NOMO-1 treated with DMSO at 0.1 percent for 48 hours (cell line): ENCODE results near the gene FRRS1L.

Experiments used
- DNase-seq: peaks from one replicate; lab custom pipeline; 2025; ENCODE audit not compliant: unreplicated experiment; lab: John Stamatoyannopoulos, UW

Gene FRRS1L, protein sequence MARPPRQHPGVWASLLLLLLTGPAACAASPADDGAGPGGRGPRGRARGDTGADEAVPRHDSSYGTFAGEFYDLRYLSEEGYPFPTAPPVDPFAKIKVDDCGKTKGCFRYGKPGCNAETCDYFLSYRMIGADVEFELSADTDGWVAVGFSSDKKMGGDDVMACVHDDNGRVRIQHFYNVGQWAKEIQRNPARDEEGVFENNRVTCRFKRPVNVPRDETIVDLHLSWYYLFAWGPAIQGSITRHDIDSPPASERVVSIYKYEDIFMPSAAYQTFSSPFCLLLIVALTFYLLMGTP

DNA sequence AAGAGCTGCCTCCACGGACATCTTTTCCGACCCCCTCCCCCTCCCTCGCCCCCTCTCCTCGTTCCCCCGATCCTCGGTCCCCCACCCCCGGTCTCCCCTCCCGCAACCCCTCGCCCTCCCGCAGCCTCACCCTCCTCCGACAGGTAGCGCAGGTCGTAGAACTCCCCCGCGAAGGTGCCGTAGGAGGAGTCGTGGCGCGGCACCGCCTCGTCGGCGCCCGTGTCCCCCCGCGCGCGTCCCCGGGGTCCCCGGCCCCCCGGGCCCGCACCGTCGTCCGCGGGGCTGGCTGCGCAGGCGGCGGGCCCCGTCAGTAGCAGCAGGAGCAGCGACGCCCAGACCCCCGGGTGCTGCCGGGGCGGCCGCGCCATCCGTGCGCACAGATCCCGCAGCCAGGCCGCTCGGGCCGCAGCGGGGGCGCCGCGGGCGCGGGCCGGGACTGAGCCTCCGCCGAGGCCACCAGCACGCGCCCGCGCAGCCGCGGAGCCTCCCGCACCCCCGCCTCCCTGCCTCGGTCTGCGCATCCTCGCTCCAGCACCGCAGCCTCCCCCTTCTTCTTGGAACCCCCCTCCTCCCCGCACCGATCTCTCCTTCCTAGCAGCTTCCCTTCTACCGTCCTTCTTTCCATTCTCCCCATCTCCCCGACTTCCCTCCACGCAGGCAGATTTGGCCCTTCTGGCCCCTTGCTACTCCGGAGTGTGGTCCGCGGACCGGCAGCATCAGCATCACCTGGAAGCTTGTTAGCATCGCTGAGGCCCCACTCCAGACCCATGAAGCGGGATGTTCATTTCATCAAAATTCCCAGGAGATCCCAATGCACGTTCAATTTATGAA, at the start of gene FRRS1L:
Gene FRRS1L, minus strand, starts transcription at position 479 of the 831 bp plus-strand sequence. Its CDS starts 111 bp downstream, at position 368.
- no peak for DNase-seq

DNA sequence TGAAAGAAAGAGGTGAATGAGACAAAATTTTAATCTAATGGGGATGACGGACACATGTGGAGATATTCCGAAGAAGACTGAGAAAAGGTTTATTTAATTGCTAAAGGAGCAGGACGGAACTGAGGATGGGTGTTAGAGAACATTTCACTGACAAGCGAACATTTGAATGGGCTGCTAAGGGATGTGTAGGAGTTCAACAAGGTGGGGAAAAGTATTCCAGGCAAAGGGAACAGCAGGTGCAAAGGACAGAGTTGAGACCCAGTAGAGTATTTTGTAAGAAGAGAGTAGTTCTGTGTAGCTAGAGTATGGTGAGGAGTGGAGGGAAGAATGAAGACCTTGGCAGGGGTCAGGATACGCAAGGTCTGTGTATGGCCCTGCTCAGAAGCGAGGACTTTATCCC, 47.4 kb upstream of the FRRS1L start:
- no peak for DNase-seq

DNA sequence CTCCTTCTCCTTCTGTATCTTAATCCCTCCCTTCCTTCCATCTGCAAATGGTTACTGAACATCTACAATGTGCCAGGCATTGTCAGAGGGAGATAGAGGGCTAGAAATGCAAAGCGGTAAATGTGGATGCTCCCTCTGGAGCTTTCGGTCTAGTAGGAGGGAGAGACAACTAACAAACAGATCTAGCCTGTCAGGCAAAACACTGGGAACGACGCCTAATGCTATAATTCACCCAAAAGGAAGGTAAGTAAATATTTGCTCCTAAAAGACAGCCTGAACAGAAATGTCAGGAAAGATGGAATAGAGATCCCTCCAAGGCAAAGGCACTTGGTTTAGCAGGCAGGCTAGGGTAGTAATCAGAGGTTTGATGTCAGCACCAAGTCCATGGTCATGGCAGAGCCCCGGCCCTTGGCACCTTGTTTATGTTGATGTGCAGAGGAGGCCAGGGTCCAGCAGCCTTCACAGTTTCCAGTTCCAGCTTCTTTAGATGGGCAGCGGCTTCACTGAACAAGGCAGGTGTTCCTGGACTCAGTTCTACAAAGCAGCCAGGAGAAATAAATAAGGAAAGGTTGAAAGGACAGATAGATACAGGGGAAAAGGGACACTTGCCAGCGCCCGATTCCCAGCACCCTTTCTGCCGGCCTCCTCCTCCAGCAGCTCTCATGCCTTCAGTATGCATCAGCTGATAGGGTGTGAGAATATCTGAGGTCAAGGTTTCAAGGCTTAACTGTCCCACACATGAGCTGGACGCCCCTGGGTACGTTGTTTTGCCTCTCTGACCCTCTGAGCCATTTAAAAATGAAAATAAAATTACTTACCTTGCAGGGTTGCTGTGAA, 46.5 kb upstream of the FRRS1L start:
- no peak for DNase-seq

DNA sequence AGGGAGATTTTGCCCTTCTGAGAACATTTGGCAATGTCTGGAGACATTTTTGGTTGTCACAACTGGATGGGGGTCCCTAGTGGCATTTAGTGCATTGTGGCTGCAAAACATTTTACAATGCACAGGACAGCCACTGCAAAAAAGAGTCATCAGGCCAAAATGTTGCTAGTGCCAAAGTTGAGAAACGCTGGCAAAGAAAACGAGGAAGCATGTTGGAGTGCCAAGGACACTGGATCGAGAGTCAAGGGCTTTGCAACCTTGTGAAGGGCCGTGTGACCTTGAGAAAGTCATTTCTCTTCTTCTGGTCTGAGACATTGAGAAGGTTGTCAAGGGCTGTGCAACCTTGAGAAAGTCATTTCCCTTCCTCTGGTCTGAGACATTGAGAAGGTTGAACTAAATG, 45.7 kb upstream of the FRRS1L start:
- DNase-seq, result no peak

DNA sequence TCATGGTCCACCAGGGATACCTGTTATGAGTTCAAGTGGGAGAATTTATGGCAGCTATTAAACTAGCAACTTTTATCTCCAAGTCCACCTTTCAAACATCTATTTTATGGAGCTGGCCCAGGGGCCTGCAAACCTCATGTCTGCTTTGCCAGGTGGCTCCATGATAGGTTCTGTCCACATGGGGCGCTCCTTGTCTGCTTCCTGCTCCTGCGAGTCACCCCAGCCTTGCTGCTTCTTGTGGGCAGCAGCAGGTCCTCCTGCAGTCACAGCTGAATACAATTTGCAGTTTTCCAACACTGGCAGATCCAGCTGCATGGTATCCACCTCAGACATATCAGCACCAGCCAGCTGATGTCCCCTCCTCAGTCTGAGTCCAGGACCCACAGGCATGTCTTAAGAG, 39.6 kb upstream of the FRRS1L start:
- DNase-seq, result no peak

DNA sequence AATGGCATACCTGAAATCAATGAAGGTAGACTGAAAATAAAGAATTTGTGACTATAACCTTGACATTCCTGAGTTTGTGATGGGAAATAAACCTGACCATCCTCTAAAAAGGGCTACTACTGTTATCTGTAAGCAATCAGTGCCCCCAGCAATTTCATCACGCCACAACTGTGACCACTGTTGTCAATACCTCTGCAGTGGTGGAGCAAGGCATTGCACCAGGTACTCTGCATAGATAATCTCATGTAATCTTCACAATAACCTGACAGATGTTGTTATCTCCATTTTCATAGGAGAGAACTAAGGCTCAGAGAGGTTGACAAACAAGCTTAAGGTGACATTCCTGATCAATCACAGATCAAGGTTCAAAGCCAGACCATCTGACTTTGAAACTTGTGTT, 38.5 kb upstream of the FRRS1L start:
- DNase-seq, result no peak

DNA sequence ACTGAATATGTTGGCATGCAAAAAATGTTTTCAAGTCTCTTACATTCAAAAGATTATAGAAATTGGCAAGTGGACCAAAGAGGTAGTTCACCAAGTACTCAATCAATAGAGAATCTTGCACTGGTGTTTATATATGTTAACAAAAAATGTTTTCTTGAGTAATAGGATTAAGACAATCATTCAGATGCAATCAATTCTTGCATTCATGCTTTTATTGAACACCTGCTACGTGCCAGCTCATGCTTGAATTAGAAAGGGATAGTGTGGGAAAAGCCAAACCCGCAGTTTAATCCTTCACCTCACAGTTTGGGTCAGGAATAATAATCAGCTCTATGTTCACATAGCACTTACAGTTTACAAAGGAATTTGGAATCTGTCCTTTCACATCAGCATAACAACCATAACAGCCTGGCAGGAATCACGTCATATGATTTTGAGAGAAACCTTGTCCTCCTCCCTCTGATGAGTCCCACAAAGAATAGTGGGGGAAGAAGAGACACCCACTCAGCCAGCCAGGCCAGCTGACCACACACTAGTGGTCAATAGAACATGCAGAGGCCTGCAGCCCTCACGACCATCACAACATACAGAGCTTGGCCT, 36.8 kb upstream of the FRRS1L start:
- no peak for DNase-seq

DNA sequence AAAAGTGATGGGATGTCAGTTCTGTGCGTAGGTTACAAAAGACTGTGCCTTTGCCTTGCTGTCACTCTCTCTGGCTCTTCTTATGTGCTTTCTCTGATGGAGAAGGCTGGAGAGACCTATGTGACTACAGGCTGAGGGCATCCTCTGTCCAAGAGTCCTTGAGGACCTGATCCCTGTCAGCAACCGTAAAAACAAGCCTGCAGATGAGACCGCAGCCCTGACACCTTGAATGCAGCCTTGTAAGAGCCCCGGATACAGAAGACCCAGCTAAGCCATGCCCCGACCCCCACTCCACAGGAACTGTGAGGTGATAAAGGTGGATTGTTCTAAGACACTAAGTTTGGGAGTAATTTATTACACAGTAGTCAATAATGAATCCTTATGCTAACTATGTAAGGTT, 32.6 kb upstream of the FRRS1L start:
- DNase-seq, result no peak

DNA sequence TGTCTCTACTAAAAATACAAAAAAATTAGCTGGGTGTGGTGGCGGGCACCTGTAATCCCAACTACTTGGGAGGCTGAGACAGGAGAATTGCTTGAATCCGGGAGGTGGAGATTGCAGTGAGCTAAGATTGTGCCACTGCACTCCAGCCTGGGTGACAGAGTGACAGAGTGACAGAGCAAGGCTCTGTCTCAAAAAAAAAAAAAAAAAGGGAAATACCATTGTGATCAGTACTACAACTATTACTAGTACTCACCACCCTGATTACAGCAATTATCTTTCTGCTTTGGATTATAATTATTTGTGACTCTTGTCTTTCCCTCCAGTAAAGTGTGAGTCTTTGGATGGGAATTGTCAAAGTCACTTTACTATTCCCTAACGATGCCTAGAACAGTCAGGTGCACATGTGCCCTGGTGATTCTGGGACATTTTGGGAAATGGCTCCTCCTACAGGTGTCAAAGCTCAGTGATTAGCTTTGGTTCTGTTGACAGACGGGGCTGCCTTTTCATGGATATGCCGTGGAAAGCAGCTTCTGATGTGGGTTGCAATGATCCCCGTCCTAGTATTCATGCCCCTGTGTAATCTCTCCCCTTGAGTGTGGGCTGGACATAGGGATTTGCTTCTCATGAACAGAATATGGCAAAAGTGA, 31.8 kb upstream of the FRRS1L start:
- no peak for DNase-seq

DNA sequence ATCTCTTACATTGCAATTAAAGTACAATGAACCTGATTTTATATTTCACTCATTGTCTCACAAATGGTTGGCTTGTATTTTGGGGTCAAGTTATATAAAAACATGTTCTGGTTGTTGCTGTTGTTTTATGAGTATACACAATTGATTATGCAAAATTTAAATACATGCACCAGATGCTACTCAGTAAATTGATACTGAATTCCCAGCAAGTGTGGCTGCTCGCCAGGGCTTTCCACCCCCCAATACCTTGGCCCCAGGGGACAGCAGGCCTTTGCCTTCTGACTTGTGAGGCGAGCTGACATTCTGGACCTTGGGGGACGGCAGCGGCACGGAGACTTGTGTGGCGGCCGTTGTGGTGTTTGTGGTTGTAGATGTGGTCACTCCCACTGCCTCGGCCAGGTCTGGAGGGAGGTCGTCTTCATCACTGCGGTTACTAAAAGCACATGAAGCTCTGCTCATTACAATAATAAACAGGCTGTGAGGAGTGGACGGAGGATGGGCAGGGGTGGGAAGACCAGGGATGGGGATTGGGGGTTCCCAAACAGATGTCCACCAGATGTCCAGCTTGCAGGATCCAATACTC, 27.0 kb upstream of the FRRS1L start:
- no peak for DNase-seq

DNA sequence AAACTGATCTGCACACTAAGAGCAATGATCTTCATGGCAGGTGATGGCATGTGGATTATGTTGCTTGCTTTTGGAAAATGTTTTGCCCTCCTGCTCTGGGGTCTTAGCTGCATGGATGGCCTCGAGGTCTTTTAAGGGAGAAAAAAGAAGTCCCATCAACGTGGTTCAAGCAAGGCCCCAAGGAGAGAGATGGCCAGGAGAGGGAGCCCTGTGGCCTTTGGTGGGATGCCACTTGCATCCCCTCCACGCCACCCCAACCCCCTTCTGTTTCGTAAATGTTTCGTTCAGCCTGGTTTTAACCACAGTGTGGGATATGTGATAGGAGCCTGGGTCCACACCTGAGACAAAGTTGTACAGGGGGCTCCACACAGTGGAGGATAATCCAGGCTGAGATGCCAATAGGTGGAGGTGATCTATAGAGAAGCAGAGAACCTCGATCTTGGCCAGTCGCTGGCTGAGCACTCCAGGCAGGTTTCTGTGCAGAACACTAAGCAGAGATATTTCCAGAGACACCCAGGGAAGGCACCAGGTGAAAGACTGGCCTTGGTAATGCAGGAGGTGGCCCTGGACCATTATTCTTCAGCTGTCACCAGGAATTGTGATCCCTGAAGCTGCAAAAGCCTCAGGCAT, 25.8 kb upstream of the FRRS1L start:
- no peak for DNase-seq

DNA sequence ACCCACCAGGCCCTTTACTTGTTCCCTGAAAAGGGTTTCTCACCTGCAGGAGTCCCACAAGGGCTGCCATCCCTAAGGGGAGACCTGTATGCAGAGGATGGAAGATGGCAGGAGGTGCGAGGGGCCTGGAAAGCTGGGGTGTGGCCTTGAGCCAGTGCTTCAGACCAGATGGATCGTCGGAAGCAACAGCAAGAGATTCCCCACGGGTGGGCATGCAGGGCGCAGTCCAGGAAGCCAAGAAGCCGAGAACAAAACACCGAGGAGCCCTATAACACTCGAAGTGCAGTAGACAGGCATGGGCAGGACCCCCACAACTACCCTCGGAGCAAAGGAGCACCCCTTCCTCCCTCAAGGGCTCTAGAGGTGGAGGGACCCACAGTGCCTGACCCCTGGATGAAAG, 24.7 kb upstream of the FRRS1L start:
- DNase-seq, result no peak

DNA sequence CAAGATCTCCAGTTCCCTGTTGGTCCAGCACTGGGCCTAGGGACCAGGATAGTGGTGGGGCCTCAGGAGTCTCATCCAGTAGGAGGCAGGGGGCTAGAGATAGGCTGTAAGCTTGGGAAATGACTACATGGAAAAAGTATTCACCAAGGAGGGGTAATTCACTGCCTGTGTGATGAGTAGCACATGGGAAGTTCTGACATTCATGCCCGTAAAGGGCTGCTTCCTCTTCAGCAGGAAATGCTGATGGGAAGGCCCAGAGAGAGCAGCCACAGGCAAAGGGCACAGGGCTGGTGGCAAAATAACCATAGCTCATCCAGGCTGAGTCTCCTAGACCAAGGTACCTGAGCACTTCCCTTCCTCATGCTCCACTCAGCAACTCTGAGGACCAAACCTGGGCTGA, 23.1 kb upstream of the FRRS1L start:
- DNase-seq, result no peak

DNA sequence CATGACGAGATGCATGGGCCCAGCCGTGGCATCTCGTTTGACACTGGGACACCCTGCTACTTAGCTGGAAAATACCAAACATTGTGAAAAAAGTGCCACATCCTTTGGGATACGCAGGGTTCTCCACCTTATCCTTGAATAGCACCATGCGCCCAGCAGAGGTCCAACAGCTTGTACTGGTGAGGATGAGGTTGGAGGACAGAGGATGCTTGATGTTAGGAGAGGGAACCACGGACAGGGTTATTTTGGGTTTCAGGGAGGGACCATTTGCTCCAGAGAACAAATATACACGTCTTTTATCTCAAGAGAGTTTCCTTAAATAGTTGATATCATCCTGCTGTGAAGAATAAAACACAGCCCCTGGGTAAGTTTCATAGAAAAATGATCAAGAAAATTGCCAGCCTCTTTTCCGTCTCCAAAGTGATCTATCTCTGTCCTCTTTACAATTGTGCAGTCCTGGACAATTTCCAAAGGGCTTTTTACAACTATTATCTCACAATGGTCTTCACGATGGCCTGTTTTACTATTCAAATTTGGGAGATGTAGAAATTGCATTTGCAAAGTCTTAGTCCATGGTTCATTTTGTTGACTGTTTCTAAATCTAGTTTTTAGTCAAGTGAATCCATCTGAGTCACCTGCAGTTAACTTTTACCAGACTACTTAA, 19.9 kb upstream of the FRRS1L start:
- no peak for DNase-seq

DNA sequence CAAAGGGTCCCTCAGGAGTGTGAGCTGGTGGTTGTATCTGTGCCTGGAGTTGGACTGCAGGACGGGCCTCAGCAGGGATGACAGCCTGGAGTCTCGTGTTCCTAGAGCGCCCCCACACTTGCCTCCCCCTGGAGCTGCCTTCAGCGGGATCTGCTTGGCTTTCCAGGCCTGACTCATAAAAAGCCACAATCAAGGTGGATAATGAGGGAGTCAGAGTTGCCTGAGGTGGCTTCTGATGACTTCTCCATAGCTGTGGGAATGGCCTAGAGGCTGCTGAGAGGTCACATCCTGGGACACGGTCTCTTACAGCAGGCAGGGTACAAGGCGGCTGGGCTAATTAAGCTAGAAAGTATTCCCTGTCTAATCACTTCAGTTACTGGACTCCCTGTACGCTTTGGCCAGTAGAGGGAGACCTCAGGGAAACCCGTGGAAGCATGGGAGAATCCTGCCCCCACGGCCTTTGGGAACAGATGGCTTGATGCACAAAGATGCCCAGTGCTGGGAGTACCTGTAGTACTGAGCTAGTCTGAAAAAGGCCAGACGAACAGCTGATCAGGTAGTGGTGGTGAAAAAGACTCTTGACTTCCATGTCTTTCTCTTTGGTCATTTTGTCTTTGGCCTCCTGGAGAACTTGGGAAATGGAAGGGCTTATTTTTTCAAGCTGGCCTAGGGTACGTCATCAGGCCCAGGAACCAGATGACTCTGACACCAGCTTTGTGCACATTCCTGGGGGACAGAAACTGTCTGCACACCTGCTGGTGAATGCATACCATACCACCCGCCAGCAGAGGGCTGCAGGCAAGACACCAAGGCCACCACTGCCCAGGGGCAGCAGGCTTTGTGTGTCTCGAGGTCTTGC, 16.1 kb upstream of the FRRS1L start:
- DNase-seq, result no peak

DNA sequence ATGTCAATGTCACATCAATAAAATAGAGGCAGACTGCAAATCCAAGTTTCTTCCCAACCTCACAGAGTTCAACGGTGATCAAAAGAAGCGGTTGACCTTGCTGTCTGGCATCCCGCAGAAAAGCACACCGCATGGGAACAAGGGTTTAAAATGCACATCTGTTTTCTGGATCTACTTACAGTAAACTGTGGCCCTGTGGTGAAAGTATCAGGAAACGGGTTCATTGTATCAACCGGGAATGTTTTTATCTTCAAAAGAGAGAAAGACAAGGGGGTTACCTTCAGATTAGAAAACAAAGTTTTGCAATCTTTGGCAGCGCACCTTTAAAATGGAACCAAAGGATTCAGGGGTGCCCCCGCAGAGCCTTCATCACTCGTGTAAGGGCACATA, 15.5 kb upstream of the FRRS1L start:
- DNase-seq, result no peak

DNA sequence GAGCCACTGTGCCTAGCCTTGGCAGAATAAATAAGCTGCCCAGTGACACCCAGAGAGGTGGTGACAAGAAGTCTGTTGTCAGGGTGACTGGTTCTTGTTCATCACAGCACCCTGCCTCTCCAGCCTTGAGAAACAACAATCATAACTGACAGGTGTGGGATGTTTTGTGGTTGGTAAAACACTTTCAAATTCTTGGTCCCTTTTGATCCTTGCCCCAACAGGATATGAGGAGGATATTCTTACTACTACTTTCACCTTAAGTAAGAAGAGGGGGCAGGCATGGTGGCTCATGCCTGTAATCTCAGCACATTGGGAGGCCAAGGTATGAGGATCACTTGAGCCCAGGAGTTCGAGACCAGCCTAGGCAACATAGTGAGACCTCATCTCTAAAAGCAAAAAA, 14.2 kb upstream of the FRRS1L start:
- DNase-seq, result no peak

DNA sequence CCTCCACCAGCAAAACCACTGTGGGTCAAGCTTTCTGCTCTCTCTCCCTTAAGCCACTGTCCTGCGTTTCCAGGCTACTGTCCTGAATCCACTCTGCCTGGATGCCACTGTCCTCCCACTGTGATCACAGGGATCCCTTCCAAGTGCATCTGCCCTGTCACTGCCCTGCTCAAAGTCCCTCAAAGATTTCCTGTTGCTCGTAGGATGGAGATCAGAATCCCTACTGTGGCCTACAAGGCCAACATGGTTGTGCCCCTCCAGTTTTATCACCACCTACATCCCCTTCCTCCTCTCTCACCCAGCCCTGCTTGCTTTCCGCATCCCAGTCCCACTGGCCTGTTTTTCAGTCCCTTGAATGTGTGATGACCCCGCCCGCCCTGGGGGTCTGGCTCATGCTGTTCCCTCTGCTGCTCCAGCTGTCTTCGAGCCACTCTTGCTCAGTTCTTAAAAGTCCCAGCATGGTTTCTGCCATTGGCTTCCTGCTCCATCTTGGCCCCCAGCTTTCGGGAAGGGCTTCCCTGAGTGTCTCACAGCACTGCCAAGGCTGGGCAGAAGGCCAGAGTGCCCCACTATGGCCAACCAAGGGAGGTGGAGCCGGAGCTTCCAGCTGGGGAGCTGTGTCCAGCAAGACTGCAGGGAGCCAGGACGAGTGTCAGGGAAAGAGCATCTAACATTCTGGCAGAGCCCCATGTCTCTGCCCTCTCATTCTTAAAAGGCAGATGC, 12.9 kb upstream of the FRRS1L start:
- DNase-seq, result no peak
